Stimulated activated CD4-positive, alpha-beta T cell treated with anti-CD3 and anti-CD28 coated beads, Interleukin-2, amount 100 ng/mL, for 24 hours (primary cell): ENCODE data around the gene CCDC134.

Experiments
- DNase-seq, 2 donors: peaks; one replicate each; pipeline ENCODE4 v3.0.0-alpha.2; 2020

The CCDC134 gene

DNA sequence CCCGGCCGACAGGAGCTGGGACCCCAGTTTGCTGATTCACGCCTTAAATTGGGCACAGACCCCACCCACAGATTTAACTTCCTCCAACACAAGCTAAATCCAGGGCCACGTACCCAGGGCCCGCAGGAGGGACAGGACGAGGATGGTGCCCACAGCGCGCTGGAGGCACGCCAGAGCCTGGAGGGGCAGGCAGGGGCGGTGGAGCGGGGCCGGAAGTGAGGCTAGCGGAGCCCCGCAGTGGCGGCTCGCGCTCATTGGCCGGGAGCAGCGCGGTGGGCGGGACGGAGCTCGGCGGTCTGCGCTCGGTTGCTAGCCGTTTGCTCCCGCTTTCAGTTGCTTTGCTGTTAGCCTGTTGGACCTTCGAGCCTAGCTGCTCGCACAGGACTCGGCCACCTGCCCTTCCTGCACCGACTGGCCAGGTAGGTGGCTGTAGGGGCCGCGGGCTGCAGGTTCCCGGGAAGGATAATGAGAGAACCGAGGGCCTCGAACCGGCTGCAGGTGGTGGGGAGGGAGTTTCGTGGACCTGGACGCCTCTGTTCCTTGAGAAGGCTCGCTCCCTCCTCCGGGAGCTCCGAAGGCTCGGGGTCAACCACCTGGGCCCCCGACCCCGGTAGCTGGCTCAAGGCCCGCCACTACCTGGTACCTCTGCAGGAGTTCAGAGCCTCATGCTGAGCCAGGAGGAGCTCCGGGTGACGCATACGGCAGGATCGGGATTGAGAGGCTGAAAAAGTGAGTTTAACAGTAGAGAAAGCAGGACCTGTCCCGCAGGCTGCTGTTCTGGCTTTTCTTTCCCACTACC lies at the start of gene CCDC134:
Gene CCDC134, plus strand, starts transcription at position 332 of the 799 bp plus-strand sequence. CDS start 8,212 bp downstream, outside the sequence.
- DNase-seq = peak; percentile 92 to 94

DNA sequence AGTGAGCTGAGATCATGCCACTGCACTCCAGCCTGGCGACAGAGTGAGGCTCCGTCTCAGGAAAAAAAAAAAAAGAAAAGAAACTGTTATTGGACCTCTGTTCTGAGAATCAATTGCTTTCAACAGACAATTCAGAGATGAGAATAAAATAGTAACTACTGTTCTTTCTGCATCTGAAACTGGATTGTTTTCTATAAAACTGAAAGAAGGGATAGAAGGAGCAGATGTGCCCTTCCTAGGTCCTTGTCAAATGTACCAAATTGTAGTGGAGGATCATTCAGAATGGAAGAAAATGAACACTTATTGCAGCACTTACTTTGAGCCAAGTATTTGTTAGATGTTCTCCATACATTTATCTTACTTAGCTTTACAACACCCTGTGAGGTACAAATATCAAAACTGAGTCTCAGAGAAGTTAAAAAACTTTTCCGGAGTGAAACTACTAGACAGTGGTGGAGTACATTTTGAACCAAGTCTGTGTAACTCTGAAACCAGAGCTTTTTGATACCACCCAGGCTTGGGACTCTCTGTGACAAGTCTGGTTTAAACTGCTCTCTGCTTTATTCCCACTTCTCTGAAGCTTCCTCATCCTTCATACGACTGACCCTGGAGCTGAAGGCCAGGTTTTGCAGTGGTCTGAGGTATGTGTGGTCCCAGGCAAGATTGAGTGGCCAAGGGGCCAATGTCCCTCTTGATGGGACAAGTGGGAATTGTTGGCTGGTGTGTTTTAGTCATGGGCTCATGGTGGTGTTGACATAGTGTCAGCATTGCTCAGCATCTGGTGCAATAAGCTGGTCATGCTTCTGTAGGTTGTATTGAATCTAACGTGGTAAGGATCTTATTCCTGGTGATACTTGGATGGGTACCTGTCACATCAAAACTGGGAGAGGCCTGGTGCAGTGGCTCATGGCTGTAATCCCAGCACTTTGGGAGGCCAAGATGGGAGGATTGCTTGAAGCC lies 48.2 kb upstream of the CCDC134 start:
- DNase-seq = no peak

DNA sequence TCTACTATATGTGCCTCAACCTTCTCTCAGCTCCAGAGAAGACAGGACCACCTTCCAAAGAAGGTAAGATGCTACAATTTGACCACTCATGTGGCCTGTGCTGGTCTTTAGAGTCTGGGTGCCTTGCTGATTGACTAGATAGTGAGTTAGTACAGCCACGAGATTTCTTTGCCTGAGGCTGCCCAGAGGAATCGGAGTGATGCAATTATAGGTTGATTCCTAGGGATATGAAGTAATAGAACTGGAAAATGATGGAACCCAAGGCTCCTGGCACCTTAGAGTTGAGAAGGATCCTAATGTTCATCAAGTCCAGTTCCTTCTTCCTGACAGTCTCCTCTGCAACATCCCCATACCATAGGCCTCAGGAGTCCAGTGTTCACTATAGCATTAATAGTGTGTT lies 46.5 kb upstream of the CCDC134 start:
- no peak for DNase-seq

- DNase-seq = no peak
These were observed 43.0 kb upstream of the CCDC134 start for GRCh38 chr22:41757502-41757901.

- DNase-seq = no peak
These were observed 42.2 kb upstream of the CCDC134 start for GRCh38 chr22:41758231-41758630.

DNA sequence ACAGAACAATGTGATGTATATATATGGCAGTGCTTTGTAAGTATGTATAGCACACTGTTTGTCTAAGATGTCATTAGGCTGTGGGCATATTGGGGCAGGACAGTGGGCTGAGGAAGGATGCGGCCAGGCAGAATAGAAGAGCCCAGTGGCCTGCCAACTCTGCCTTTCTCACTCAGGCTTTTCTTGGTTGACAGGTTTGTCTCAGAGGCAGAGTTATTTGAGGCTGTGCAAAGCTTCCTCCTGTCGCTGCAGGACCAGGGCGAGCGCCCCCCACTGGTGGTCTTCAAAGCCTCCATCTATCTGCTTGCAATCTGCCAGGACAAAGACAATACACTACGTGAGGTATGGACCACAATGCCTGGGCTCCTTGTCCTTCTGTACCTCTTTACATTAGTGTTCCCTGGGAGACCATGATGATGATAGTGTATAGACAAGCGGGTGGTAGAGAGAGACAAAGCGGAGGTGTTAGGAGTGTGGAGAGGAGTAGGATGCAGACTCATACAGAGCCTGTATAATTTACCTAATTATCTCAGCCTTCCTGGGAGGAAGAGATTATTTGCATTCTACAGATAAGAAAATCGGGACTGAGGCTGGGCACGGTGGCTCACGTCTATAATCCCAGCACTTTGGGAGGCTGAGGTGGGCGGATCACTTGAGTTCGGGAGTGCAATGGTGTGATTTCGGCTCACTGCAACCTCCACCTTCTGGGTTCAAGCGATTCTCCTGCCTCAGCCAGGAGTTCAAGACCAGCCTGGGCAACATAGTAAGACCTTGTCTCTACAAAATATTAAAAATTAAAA lies 37.3 kb upstream of the CCDC134 start:
- peak; percentile 35 to 49 for DNase-seq

GRCh38 chr22:41766476-41766875 lies 34.0 kb upstream of the CCDC134 start:
- no peak for DNase-seq

- DNase-seq = no peak
These were observed 32.0 kb upstream of the CCDC134 start for GRCh38 chr22:41768430-41768829.

DNA sequence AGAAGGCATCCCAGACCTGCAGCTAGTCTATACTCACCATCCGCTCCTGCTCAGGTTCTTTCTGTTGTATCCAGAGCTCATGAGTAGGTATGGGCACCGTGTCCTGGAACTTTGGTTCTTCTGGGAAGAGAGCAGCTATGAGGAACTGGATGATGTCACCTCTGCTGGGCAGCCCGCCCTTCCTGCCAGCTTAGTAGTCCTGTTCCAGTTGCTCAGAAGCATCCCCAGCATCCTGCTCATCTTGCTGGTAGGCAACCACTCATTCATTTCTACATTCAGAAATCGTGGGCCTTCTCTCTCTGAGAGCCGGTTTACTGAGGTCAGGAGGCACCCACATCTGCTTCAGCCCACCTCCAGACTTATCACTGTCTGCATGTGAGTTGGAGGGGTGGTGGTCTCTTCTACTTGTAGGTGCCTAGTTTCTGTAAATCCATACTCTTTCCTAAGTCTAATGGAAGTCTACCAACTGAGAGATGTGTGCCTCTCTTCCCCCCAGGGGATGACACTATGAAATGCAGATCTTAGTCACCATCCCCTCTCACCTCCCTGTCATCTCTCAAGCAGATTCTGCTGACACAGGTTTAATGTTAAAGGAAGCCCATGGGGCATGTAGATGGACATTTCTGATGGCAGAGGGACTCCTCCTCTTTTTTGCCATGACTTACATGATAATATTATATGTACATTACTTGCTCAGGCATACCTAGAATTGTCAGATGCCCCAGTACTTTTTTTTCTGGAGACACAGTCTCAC lies 29.6 kb upstream of the CCDC134 start:
- no peak for DNase-seq

DNA sequence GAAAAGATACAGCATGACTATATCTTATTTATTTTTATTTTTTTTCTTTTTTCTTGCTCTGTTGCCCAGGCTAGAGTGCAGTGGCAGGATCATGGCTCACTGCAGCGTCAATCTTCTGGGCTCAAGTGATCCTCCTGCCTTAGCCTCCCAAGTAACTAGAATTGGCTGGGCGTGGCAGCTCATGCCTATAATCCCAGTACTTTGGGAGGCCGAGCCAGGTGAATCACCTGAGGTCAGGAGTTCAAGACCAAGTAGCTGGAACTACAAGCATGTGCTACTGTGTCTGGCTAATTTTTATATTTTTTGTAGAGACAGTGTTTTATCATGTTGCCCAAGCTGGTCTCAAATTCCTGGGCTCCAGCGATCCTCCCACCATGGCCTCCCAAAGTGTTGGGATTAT lies 28.3 kb upstream of the CCDC134 start:
- DNase-seq = no peak

DNA sequence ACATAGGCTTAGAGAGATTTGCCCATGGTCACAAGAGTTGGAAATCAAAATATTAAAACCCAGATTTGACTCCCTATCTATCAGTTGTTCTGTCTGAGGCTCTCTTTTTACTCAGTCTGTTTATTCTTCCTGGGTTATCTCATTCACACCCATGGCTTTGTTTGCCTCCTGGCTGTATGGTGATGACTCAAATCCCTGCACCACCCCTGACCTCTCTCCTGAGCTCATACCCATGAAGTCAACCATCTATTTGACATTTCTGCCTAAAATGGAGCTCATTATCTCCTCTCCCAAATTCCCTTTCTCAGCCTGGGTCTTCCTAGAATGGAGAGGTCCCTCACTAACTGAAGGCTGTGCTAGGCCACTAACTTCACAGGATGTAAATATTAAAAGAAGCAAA lies 27.8 kb upstream of the CCDC134 start:
- no peak for DNase-seq

GRCh38 chr22:41775338-41775737 lies 25.1 kb upstream of the CCDC134 start:
- DNase-seq = no peak

DNA sequence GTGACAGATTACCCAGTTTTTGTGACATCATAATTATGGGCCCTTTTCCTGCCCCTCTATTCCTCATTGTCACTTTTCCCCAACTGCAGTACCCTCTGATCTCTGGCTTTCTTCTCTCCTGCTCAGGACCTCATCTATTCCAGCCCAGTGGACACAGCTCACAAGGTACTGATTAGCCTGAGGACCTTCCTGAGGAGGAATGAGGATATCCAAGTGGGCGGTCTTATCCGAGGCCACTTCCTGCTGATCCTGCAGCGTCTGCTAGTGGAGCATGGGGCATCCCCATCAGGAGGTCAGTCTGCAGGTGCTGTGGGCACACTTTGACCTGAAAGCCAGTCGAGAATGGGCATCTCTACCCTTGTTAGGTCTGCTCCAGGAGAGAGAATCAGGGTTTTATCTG lies 24.5 kb upstream of the CCDC134 start:
- no peak for DNase-seq

DNA sequence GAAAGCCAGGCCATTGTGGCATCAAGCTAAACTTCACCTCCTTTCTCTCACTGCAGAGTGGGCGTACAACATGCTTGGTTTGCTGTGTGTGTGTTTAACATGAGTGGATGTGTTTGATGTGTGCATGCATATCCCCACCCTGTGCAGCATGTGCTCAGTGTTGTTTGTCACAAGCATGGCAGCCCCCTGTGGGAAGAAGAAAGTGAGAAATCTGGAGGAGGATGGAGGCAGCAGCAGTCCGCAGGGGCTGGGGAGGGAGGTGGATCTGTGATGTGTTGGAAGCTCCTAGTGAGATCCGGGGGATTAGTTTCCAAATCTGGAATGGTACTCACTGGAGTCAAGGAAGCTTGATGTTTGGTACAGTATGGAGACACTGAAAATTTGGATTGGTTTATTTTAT lies 24.1 kb upstream of the CCDC134 start:
- DNase-seq = no peak

- no peak for DNase-seq
These were observed 22.6 kb upstream of the CCDC134 start for GRCh38 chr22:41777749-41778425.

DNA sequence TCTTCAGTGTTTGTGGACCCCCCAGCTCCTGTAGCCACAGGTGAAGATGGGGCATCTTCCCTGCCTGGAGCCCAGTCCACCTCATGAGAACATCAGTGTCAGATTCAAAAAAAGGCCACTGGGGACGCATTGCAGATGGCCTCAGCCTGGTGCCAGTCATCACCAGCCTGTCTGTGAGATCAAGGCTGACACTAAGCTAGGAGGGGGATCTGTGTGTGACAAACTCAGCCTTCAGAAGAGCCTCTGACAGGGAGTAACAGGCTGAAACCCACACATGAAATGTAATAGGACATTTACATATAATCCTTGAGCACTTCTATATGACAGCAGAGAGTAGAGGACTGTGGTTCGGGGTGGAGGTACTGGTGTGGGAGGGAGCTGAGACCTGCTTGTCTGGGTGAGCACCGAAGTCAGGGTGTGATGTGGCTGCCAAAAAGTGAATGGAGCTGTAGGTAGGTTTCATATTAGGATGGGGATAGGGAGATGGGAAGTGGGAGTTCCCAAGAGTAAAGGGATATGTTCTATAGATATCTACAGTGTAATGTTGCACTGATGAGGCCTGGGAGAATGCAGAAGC lies 20.5 kb upstream of the CCDC134 start:
- DNase-seq = peak in 1 of 2 donors; percentile 44

- DNase-seq = peak; percentile 84 to 87
These were observed 19.6 kb upstream of the CCDC134 start for GRCh38 chr22:41780746-41781505.

DNA sequence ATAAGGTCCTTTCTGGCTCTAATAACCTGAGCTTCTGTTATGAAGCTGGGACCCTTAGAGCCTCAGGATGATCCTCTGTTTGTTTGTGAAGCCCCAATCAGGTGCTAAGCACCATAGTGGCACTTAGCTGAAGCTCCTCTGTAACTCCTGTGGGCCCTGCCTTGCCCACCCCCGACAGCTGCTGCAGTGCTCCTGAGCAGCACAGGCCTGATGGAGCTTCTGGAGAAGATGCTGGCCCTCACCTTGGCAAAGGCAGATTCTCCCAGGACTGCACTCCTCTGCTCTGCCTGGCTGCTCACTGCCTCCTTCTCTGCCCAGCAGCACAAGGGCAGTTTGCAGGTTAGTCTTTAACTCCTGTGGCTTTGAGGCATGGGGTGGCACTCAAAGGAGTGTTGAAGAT lies 19.0 kb upstream of the CCDC134 start:
- DNase-seq = no peak

- DNase-seq = peak; percentile 17 to 48
These were observed 18.2 kb upstream of the CCDC134 start for GRCh38 chr22:41782316-41782715.

DNA sequence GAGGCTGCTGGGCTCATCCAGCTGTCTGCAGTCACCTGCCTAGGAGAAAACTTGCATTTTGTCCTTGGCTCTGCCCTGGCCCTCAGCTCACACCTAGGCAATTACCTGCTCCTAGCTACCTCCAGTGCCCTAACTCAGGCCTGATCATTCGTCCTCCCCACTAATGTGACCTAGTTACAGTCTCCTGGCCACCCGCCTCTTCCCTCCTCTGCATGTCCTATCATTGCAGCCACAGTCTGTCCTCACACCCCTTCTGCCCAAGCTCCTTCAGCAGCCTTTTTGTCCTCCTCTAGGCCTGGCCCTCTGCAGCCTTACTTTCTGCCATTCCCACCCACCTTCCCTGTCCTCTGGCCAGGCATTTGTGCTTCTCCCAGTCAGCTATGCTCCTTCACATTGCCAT lies 17.7 kb upstream of the CCDC134 start:
- DNase-seq = no peak
